GM18505 (cell line): ENCODE results near the gene TPCN2.
A peak's percentile ranks its signal among the peaks of the same experiment; 100 is the strongest.

ENCODE experiments used
- ATAC-seq: cut with Tn5 transposase; IDR thresholded peaks from one replicate; pipeline ENCODE4 v1.9.1; 2021; ENCODE audit not compliant: unreplicated experiment
- POLR2A ChIP-seq: IDR thresholded peaks from 4 replicates; pipeline ENCODE4 v1.6.1; 2011; ENCODE audit warnings: borderline replicate concordance; ENCODE audit not compliant: insufficient read depth, insufficient read length; ENCODE audit errors: extremely low read depth

Gene TPCN2

GRCh38 chr11:69160296-69161116 lies 111.8 kb downstream of the TPCN2 start:
- ATAC-seq = no peak
- no peak for TF ChIP-seq POLR2A

- ATAC-seq = no peak
- no peak for TF ChIP-seq POLR2A
Measured at GRCh38 chr11:69161117-69161407, 112.3 kb downstream of the TPCN2 start.

GRCh38 chr11:69162505-69162904 lies 113.8 kb downstream of the TPCN2 start:
- no peak for ATAC-seq
- no peak for TF ChIP-seq POLR2A

GRCh38 chr11:69163842-69164241 lies 115.1 kb downstream of the TPCN2 start:
- ATAC-seq = no peak
- TF ChIP-seq POLR2A = no peak

- no peak for TF ChIP-seq POLR2A
Measured at GRCh38 chr11:69164824-69165223, 116.1 kb downstream of the TPCN2 start.

GRCh38 chr11:69165775-69166174 lies 117.0 kb downstream of the TPCN2 start:
- TF ChIP-seq POLR2A = no peak
- ATAC-seq = no peak

More at GRCh38 chr11:69164824-69165223, 116.1 kb downstream of the TPCN2 start:
- no peak for ATAC-seq

GRCh38 chr11:69166218-69167115 lies 117.7 kb downstream of the TPCN2 start:
- peak; percentile 84 for ATAC-seq
- TF ChIP-seq POLR2A = no peak

GRCh38 chr11:69167130-69167915 lies 118.6 kb downstream of the TPCN2 start:
- no peak for ATAC-seq
- no peak for TF ChIP-seq POLR2A

- ATAC-seq = no peak
- TF ChIP-seq POLR2A = no peak
Measured at GRCh38 chr11:69167916-69168691, 119.4 kb downstream of the TPCN2 start.

GRCh38 chr11:69169479-69169878 lies 120.7 kb downstream of the TPCN2 start:
- no peak for TF ChIP-seq POLR2A

GRCh38 chr11:69170704-69171103 lies 122.0 kb downstream of the TPCN2 start:
- no peak for TF ChIP-seq POLR2A
- no peak for ATAC-seq

More at GRCh38 chr11:69169479-69169878, 120.7 kb downstream of the TPCN2 start:
- ATAC-seq = no peak

- ATAC-seq = no peak
- TF ChIP-seq POLR2A = no peak
Measured at GRCh38 chr11:69171476-69172240, 122.9 kb downstream of the TPCN2 start.

- ATAC-seq = no peak
- no peak for TF ChIP-seq POLR2A
Measured at GRCh38 chr11:69172674-69173073, 123.9 kb downstream of the TPCN2 start.

- no peak for ATAC-seq
Measured at GRCh38 chr11:69173331-69173730, 124.6 kb downstream of the TPCN2 start.

More at GRCh38 chr11:69173331-69173730, 124.6 kb downstream of the TPCN2 start:
- TF ChIP-seq POLR2A = no peak
